ENCODE results near the gene SLC29A3. TPM values are rescaled to one million over a fixed set of nuclear protein-coding genes. Genes with fewer than 3 reads are reported as not detected.

Gene SLC29A3
- total RNA-seq, 2 experiments from 2014 or later: 3.4 to 5.1 TPM

DNA sequence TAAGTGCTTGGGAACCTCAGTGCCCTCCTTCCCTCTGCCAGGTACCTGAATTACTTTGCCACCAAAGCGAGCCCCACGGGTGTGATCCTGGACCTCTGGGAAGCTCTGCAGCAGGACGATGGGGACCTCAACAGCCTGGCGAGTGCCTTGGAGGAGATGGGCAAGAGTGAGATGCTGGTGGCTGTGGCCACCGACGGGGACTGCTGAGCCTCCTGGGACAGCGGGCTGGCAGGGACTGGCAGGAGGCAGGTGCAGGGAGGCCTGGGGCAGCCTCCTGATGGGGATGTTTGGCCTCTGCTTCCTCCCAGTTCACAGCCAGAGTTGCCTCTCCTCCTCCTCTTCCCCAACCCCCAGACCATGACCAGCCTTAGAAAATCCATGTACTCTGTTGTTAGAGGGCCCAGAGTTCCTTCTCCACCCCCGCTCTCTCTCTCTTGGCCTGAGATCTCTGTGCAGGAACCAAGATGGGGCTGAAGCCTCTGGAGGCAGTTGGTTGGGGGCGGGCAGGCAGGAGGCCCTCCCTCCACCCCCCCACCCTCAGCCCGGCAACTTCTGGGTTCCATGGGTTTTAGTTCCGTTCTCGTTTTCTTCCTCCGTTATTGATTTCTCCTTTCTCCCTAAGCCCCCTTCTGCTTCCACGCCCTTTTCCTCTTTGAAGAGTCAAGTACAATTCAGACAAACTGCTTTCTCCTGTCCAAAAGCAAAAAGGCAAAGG, 19.8 kb upstream of the SLC29A3 start:
- no peak overlapping the region for H3K4me3 Mint-ChIP-seq
- H3K27ac Mint-ChIP-seq: no peak overlapping the region
- CTCF ChIA-PET: no interaction called here
- H3K36me3 Mint-ChIP-seq: no peaks in the 10 kb centered on the region
- no peaks in the 10 kb centered on the region for H3K4me1 Mint-ChIP-seq
- ATAC-seq (no peak), DNase-seq (no peak)
- no peaks in the 10 kb centered on the region for H3K9me3 Mint-ChIP-seq (ENCODE audit: low read depth)
- peaks cover 8% of the 10 kb centered on the region for H3K27me3 Mint-ChIP-seq

- no peak overlapping the region for H3K27ac Mint-ChIP-seq
- no peaks in the 10 kb centered on the region for H3K9me3 Mint-ChIP-seq (ENCODE audit: low read depth)
- ATAC-seq (no peak), DNase-seq (no peak)
- no peaks in the 10 kb centered on the region for H3K36me3 Mint-ChIP-seq
- H3K4me3 Mint-ChIP-seq: no peak overlapping the region
- peaks cover 8% of the 10 kb centered on the region for H3K27me3 Mint-ChIP-seq
- no peaks in the 10 kb centered on the region for H3K4me1 Mint-ChIP-seq
- CTCF ChIA-PET: no interaction called here
Measured at GRCh38 chr10:71300555-71301370, 18.3 kb upstream of the SLC29A3 start.

GRCh38 chr10:71301371-71301916, 17.6 kb upstream of the SLC29A3 start:
- H3K9me3 Mint-ChIP-seq (ENCODE audit: low read depth): no peaks in the 10 kb centered on the region
- ATAC-seq (no peak), DNase-seq (no peak)
- H3K4me3 Mint-ChIP-seq: no peak overlapping the region
- CTCF ChIA-PET: interaction anchor here (1.3 kb wide), 1 partner anchor 269 kb away, joined by 3 read pairs; no protein-coding TSS in a partner anchor
- H3K4me1 Mint-ChIP-seq: no peaks in the 10 kb centered on the region
- H3K27ac Mint-ChIP-seq: no peak overlapping the region
- peaks cover 8% of the 10 kb centered on the region for H3K27me3 Mint-ChIP-seq
- no peaks in the 10 kb centered on the region for H3K36me3 Mint-ChIP-seq

DNA sequence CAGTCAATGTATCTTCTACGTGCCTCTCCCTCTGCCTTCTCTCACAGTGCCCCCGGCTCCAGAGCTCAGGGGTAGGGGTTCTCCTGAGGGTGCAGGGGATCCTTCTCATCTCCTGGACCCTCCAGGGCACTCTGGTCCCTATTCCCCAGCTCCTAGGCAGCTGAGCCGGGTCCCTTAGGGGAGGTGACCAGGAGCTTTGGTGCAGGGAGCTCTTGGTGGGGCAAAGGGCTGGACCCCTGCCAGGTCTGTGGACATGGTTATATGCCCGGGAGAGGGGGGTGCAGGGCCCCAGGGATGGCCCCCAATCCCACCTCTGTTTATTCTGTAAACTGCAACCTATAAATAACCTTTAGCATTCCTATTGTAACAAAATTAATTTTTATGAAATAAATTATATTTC, 16.6 kb upstream of the SLC29A3 start:
- no peak overlapping the region for H3K27ac Mint-ChIP-seq
- no peaks in the 10 kb centered on the region for H3K36me3 Mint-ChIP-seq
- H3K27me3 Mint-ChIP-seq: peaks cover 8% of the 10 kb centered on the region
- H3K4me3 Mint-ChIP-seq: no peak overlapping the region
- no peaks in the 10 kb centered on the region for H3K4me1 Mint-ChIP-seq
- DNase-seq (no peak), ATAC-seq (no peak)
- CTCF ChIA-PET: interaction anchor here (1.3 kb wide), 1 partner anchor 268 kb away, joined by 3 read pairs; no protein-coding TSS in a partner anchor
- no peaks in the 10 kb centered on the region for H3K9me3 Mint-ChIP-seq (ENCODE audit: low read depth)

GRCh38 chr10:71302874-71303568, 16.0 kb upstream of the SLC29A3 start:
- ATAC-seq (peak; percentile 71), DNase-seq (no peak)
- H3K9me3 Mint-ChIP-seq (ENCODE audit: low read depth): no peaks in the 10 kb centered on the region
- H3K27me3 Mint-ChIP-seq: peaks cover 8% of the 10 kb centered on the region
- H3K36me3 Mint-ChIP-seq: no peaks in the 10 kb centered on the region
- no peak overlapping the region for H3K4me3 Mint-ChIP-seq
- no peak overlapping the region for H3K27ac Mint-ChIP-seq
- no peaks in the 10 kb centered on the region for H3K4me1 Mint-ChIP-seq
- CTCF ChIA-PET: interaction anchor here (1.0 to 1.3 kb wide), 2 partner anchors 228 to 267 kb away, joined by 3 read pairs; no protein-coding TSS in a partner anchor

DNA sequence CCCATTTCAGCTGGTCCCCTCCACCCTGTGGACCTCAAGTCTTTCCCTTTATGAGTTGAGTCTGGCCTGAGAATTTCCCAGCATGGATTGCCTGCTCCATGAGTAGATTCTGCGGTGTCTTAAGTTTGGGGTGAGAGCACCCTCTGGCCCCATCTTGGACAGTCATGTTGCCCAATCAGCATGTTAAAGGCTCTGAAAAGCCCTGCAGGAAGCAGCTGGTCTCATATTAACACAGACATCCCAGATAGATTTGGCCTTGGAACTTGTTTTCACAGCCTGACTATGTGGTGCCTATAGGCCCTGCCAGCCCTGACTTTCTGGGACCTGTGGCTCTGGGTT, 15.5 kb upstream of the SLC29A3 start:
- no peaks in the 10 kb centered on the region for H3K4me1 Mint-ChIP-seq
- H3K36me3 Mint-ChIP-seq: no peaks in the 10 kb centered on the region
- no peaks in the 10 kb centered on the region for H3K9me3 Mint-ChIP-seq (ENCODE audit: low read depth)
- no peak for ATAC-seq
- H3K27me3 Mint-ChIP-seq: peaks cover 8% of the 10 kb centered on the region
- H3K4me3 Mint-ChIP-seq: no peak overlapping the region
- CTCF ChIA-PET: interaction anchor here (1.0 kb wide), 1 partner anchor 228 kb away, joined by 3 read pairs; no protein-coding TSS in a partner anchor
- DNase-seq: no peak
- no peak overlapping the region for H3K27ac Mint-ChIP-seq

DNA sequence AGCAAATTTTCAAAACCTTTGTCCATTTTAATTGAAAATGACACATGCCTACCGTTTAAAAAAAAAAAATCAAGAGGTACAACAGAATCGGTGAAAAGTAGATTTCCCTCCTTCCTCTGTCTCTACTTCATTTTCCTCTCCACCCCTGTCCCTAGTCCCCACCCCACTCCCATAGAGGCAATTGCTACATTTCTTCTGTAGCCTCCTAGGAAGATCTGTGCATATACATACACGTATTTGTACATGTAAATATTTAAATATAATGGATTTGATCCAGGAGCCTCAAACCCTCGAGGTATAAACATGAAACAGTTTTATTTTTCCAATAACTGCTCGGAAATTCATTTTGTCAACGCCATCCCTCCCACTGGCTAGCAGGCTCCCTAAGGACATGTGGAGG, 14.1 kb upstream of the SLC29A3 start:
- CTCF ChIA-PET: no interaction called here
- Mint-ChIP-seq H3K9me3 (ENCODE audit: low read depth) (no peaks in the 10 kb centered on the region), H3K27ac (no peak overlapping the region), H3K36me3 (no peaks in the 10 kb centered on the region), H3K27me3 (peaks cover 8% of the 10 kb centered on the region), H3K4me1 (no peaks in the 10 kb centered on the region), H3K4me3 (no peak overlapping the region)
- ATAC-seq: no peak
- DNase-seq: no peak

GRCh38 chr10:71306979-71307378, 12.1 kb upstream of the SLC29A3 start:
- CTCF ChIA-PET: interaction anchor here (0.6 to 1.0 kb wide), 2 partner anchors 11 to 284 kb away, joined by 3 read pairs; no protein-coding TSS in a partner anchor
- DNase-seq (no peak), ATAC-seq (no peak)
- Mint-ChIP-seq H3K36me3 (no peaks in the 10 kb centered on the region), H3K27ac (no peak overlapping the region), H3K9me3 (ENCODE audit: low read depth) (no peaks in the 10 kb centered on the region), H3K4me1 (no peaks in the 10 kb centered on the region), H3K27me3 (peaks cover 15% of the 10 kb centered on the region), H3K4me3 (no peak overlapping the region)

GRCh38 chr10:71307469-71308085, 11.5 kb upstream of the SLC29A3 start:
- H3K27me3 Mint-ChIP-seq: peaks cover 15% of the 10 kb centered on the region
- H3K4me1 Mint-ChIP-seq: no peaks in the 10 kb centered on the region
- H3K36me3 Mint-ChIP-seq: no peaks in the 10 kb centered on the region
- H3K4me3 Mint-ChIP-seq: no peak overlapping the region
- no peak for ATAC-seq
- CTCF ChIA-PET: interaction anchor here (1.0 kb wide), 1 partner anchor 10 kb away, joined by 3 read pairs; no protein-coding TSS in a partner anchor
- DNase-seq: no peak
- H3K9me3 Mint-ChIP-seq (ENCODE audit: low read depth): no peaks in the 10 kb centered on the region
- H3K27ac Mint-ChIP-seq: no peak overlapping the region

DNA sequence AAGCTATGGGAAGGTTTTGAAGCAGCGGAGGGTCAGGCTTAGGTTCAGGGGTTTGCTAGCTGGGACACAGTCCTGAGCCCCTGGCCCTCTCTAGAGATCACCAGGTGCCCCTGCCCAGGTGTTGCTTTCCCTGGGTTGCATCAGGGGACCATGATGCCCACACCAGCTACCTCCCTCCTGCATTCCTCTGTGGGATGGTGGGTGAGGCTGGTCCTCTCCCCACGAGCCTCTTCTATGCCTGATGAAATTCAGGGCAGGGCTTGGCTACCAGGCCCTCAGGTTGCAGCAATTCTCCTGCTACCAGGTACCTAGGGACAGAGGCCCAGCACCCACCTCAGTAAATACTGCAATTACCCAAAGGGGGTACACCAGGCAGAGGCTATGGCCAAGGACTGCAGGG, 10.8 kb upstream of the SLC29A3 start:
- Mint-ChIP-seq H3K27me3 (peaks cover 16% of the 10 kb centered on the region), H3K9me3 (ENCODE audit: low read depth) (no peaks in the 10 kb centered on the region), H3K4me1 (no peaks in the 10 kb centered on the region), H3K36me3 (no peaks in the 10 kb centered on the region), H3K27ac (no peak overlapping the region), H3K4me3 (no peak overlapping the region)
- CTCF ChIA-PET: interaction anchor here (0.6 to 1.0 kb wide), 3 partner anchors 10 to 18 kb away, joined by 3 read pairs; partner anchors contain the start of gene SLC29A3
- DNase-seq (no peak), ATAC-seq (no peak)

- ATAC-seq (no peak), DNase-seq (no peak)
- CTCF ChIA-PET: interaction anchor here (0.6 to 0.9 kb wide), 3 partner anchors 10 to 17 kb away, joined by 3 read pairs; partner anchors contain the start of gene SLC29A3
- Mint-ChIP-seq H3K27me3 (peaks cover 18% of the 10 kb centered on the region), H3K27ac (no peak overlapping the region), H3K4me3 (no peak overlapping the region), H3K36me3 (no peaks in the 10 kb centered on the region), H3K4me1 (no peaks in the 10 kb centered on the region), H3K9me3 (ENCODE audit: low read depth) (no peaks in the 10 kb centered on the region)
Measured at GRCh38 chr10:71308985-71309384, 10.1 kb upstream of the SLC29A3 start.

GRCh38 chr10:71309919-71310318, 9.1 kb upstream of the SLC29A3 start:
- H3K9me3 Mint-ChIP-seq (ENCODE audit: low read depth): no peaks in the 10 kb centered on the region
- H3K27ac Mint-ChIP-seq: no peak overlapping the region
- no peaks in the 10 kb centered on the region for H3K36me3 Mint-ChIP-seq
- ATAC-seq (no peak), DNase-seq (no peak)
- no peaks in the 10 kb centered on the region for H3K4me1 Mint-ChIP-seq
- peaks cover 18% of the 10 kb centered on the region for H3K27me3 Mint-ChIP-seq
- no peak overlapping the region for H3K4me3 Mint-ChIP-seq
- CTCF ChIA-PET: interaction anchor here (0.6 to 1.0 kb wide), 3 partner anchors 9 to 299 kb away, joined by 3 to 4 read pairs (median 3); partner anchors contain the start of gene SLC29A3

Measured in activated CD8-positive, alpha-beta memory T cell treated with anti-CD3 and anti-CD28 coated beads, Interleukin-2, amount 10 ng/mL, durations not matched to agents 7 days and 5 days (primary cell).